ENCODE measurements around the gene DOK7.
"Not testable (repeated sequence)": the region's sequence is repeated elsewhere in the genome, so short reads cannot be mapped to it uniquely, and the experiment has no call there.

The DOK7 gene

GRCh38 chr4:3510481-3510880 lies 47.4 kb downstream of the DOK7 start:
- no peak overlapping the region for H2BK5ac ChIP-seq (ENCODE audit: low read depth, low read length, poor library complexity)
- H3K4me1 ChIP-seq (ENCODE audit: control insufficient read depth in 1 of 2, insufficient read depth in 2 of 2, low read length in 2 of 2): no peaks in the 10 kb centered on the region
- no peak overlapping the region for H4K12ac ChIP-seq (ENCODE audit: low read depth, low read length)
- no peak overlapping the region for H3K4me2 ChIP-seq (ENCODE audit: low read length)
- H3K27ac ChIP-seq (ENCODE audit: low read depth, low read length): no peak overlapping the region
- H3K9ac ChIP-seq (ENCODE audit: low read length): no peak overlapping the region
- H3K27me3 ChIP-seq (ENCODE audit: insufficient read depth, low read length): no peaks in the 10 kb centered on the region
- H3K36me3 ChIP-seq (ENCODE audit: control insufficient read depth in 1 of 2, insufficient read depth in 2 of 2, low read length in 2 of 2): peaks cover 58 to 67% of the 10 kb centered on the region in 2 experiments
- H3K79me2 ChIP-seq (ENCODE audit: control insufficient read depth, insufficient read depth, low read length, poor library complexity): no peaks in the 10 kb centered on the region
- H2AK5ac ChIP-seq (ENCODE audit: low read length): no peak overlapping the region
- H3K23ac ChIP-seq (ENCODE audit: low read length): no peak overlapping the region
- no peak overlapping the region for H4K91ac ChIP-seq (ENCODE audit: low read depth, low read length)
- no peak overlapping the region for H3K18ac ChIP-seq (ENCODE audit: low read length)
- H4K8ac ChIP-seq (ENCODE audit: low read depth, low read length): no peak overlapping the region
- H3K4ac ChIP-seq (ENCODE audit: low read depth, low read length): no peak overlapping the region
- H3K14ac ChIP-seq (ENCODE audit: low read length): no peak overlapping the region
- H2BK12ac ChIP-seq (ENCODE audit: low read length): no peak overlapping the region
- H3K9me3 ChIP-seq (ENCODE audit: insufficient read depth, low read depth, low read length): no peaks in the 10 kb centered on the region
- H3K4me3 ChIP-seq (ENCODE audit: low read depth, low read length): no peak overlapping the region
- no peak overlapping the region for H2BK120ac ChIP-seq (ENCODE audit: insufficient read depth, low read length, poor library complexity)
- DNase-seq: no peak
- WGBS (ENCODE audit: extremely low coverage, insufficient coverage, insufficient read length): no CpG with 5 or more reads among the region's 16 CpGs
- H3K79me1 ChIP-seq (ENCODE audit: low read length): no peaks in the 10 kb centered on the region
- no peak overlapping the region for H2AFZ ChIP-seq (ENCODE audit: insufficient read depth, low read length, poor library complexity)

GRCh38 chr4:3511187-3511586 lies 48.1 kb downstream of the DOK7 start:
- Histone ChIP-seq H4K91ac (ENCODE audit: low read depth, low read length) (no peak overlapping the region), H3K79me2 (ENCODE audit: control insufficient read depth, insufficient read depth, low read length, poor library complexity) (no peaks in the 10 kb centered on the region), H3K27ac (ENCODE audit: low read depth, low read length) (no peak overlapping the region), H3K4me2 (ENCODE audit: low read length) (no peak overlapping the region), H3K4ac (ENCODE audit: low read depth, low read length) (no peak overlapping the region), H3K9ac (ENCODE audit: low read length) (no peak overlapping the region), H3K79me1 (ENCODE audit: low read length) (no peaks in the 10 kb centered on the region), H3K9me3 (ENCODE audit: insufficient read depth, low read depth, low read length) (no peaks in the 10 kb centered on the region), H2BK5ac (ENCODE audit: low read depth, low read length, poor library complexity) (no peak overlapping the region), H3K23ac (ENCODE audit: low read length) (no peak overlapping the region), H2AK5ac (ENCODE audit: low read length) (no peak overlapping the region), H3K27me3 (ENCODE audit: insufficient read depth, low read length) (no peaks in the 10 kb centered on the region), H3K4me1 (ENCODE audit: control insufficient read depth in 1 of 2, insufficient read depth in 2 of 2, low read length in 2 of 2) (no peaks in the 10 kb centered on the region), H4K12ac (ENCODE audit: low read depth, low read length) (no peak overlapping the region), H4K8ac (ENCODE audit: low read depth, low read length) (no peak overlapping the region), H3K36me3 (ENCODE audit: control insufficient read depth in 1 of 2, insufficient read depth in 2 of 2, low read length in 2 of 2) (peaks cover 62 to 69% of the 10 kb centered on the region in 2 experiments), H3K18ac (ENCODE audit: low read length) (no peak overlapping the region), H2BK12ac (ENCODE audit: low read length) (no peak overlapping the region), H2AFZ (ENCODE audit: insufficient read depth, low read length, poor library complexity) (no peak overlapping the region), H3K14ac (ENCODE audit: low read length) (no peak overlapping the region), H3K4me3 (ENCODE audit: low read depth, low read length) (no peak overlapping the region), H2BK120ac (ENCODE audit: insufficient read depth, low read length, poor library complexity) (no peak overlapping the region)
- no peak for DNase-seq
- WGBS (ENCODE audit: extremely low coverage, insufficient coverage, insufficient read length): no CpG with 5 or more reads among the region's 6 CpGs

DNA sequence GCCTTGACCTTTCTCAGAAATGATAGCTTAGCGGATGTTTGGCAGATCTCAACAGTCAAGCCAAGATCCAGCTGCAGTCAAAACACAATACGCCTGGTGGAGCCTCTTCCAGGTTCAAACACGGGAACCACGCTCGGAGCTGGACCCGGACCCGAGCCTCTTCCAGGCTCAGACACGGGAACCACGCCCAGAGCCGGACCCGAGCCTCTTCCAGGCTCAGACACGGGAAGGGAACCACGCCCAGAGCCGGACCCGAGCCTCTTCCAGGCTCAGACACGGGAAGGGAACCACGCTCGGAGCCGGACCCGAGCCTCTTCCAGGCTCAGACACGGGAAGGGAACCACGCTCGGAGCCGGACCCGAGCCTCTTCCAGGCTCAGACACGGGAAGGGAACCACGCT lies 48.5 kb downstream of the DOK7 start:
- H3K9me3 ChIP-seq (ENCODE audit: insufficient read depth, low read depth, low read length); H3K4ac ChIP-seq (ENCODE audit: low read depth, low read length); H3K79me2 ChIP-seq (ENCODE audit: control insufficient read depth, insufficient read depth, low read length, poor library complexity); H4K8ac ChIP-seq (ENCODE audit: low read depth, low read length); H3K4me3 ChIP-seq (ENCODE audit: low read depth, low read length); H2BK120ac ChIP-seq (ENCODE audit: insufficient read depth, low read length, poor library complexity); H2BK12ac ChIP-seq (ENCODE audit: low read length); H3K14ac ChIP-seq (ENCODE audit: low read length); H3K79me1 ChIP-seq (ENCODE audit: low read length); H3K27me3 ChIP-seq (ENCODE audit: insufficient read depth, low read length); H3K27ac ChIP-seq (ENCODE audit: low read depth, low read length); H4K91ac ChIP-seq (ENCODE audit: low read depth, low read length); H3K4me1 ChIP-seq (ENCODE audit: control insufficient read depth in 1 of 2, insufficient read depth in 2 of 2, low read length in 2 of 2); H3K9ac ChIP-seq (ENCODE audit: low read length); DNase-seq; H2AFZ ChIP-seq (ENCODE audit: insufficient read depth, low read length, poor library complexity); H4K12ac ChIP-seq (ENCODE audit: low read depth, low read length); H2BK5ac ChIP-seq (ENCODE audit: low read depth, low read length, poor library complexity); H3K4me2 ChIP-seq (ENCODE audit: low read length); H2AK5ac ChIP-seq (ENCODE audit: low read length); H3K18ac ChIP-seq (ENCODE audit: low read length); H3K23ac ChIP-seq (ENCODE audit: low read length): not testable (repeated sequence)
- no CpG with 5 or more reads among the region's 27 CpGs for WGBS (ENCODE audit: extremely low coverage, insufficient coverage, insufficient read length)
- peaks cover 66 to 74% of the 10 kb centered on the region in 2 experiments for H3K36me3 ChIP-seq (ENCODE audit: control insufficient read depth in 1 of 2, insufficient read depth in 2 of 2, low read length in 2 of 2)

DNA sequence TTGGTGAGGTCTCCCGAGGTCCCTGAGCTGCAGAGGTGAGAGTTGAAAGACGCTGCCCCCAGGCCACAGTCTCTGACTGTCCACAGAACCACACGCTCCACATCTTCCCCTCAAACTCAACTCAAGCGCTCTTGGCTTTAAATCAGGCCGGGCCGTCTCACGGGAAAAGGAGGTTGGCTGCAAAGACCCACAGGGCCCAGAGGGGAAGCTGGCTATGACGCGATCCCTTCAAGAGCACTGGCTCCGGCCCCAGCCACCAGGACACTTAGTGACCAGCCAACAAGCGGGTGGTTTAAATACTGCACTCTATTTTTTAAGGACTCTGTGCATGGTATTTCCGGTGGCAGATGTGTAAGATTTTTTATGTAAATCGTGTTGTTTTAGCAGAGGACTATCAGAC lies 49.2 kb downstream of the DOK7 start:
- Histone ChIP-seq H3K4me1 (ENCODE audit: control insufficient read depth in 1 of 2, insufficient read depth in 2 of 2, low read length in 2 of 2) (no peaks in the 10 kb centered on the region), H4K91ac (ENCODE audit: low read depth, low read length) (no peak overlapping the region), H3K18ac (ENCODE audit: low read length) (no peak overlapping the region), H2BK12ac (ENCODE audit: low read length) (no peak overlapping the region), H4K8ac (ENCODE audit: low read depth, low read length) (no peak overlapping the region), H3K14ac (ENCODE audit: low read length) (no peak overlapping the region), H3K4ac (ENCODE audit: low read depth, low read length) (no peak overlapping the region), H3K79me1 (ENCODE audit: low read length) (no peaks in the 10 kb centered on the region), H3K9me3 (ENCODE audit: insufficient read depth, low read depth, low read length) (no peaks in the 10 kb centered on the region), H2AFZ (ENCODE audit: insufficient read depth, low read length, poor library complexity) (no peak overlapping the region), H3K27me3 (ENCODE audit: insufficient read depth, low read length) (no peaks in the 10 kb centered on the region), H3K27ac (ENCODE audit: low read depth, low read length) (no peak overlapping the region), H3K9ac (ENCODE audit: low read length) (no peak overlapping the region), H3K4me3 (ENCODE audit: low read depth, low read length) (no peak overlapping the region), H3K4me2 (ENCODE audit: low read length) (no peak overlapping the region), H2BK120ac (ENCODE audit: insufficient read depth, low read length, poor library complexity) (no peak overlapping the region), H3K79me2 (ENCODE audit: control insufficient read depth, insufficient read depth, low read length, poor library complexity) (no peaks in the 10 kb centered on the region), H4K12ac (ENCODE audit: low read depth, low read length) (no peak overlapping the region), H3K23ac (ENCODE audit: low read length) (no peak overlapping the region), H2AK5ac (ENCODE audit: low read length) (no peak overlapping the region), H3K36me3 (ENCODE audit: control insufficient read depth in 1 of 2, insufficient read depth in 2 of 2, low read length in 2 of 2) (peaks cover 71 to 78% of the 10 kb centered on the region in 2 experiments), H2BK5ac (ENCODE audit: low read depth, low read length, poor library complexity) (no peak overlapping the region)
- no peak for DNase-seq
- no CpG with 5 or more reads among the region's 13 CpGs for WGBS (ENCODE audit: extremely low coverage, insufficient coverage, insufficient read length)
